ENCODE results near the gene QRFPR.

DNA sequence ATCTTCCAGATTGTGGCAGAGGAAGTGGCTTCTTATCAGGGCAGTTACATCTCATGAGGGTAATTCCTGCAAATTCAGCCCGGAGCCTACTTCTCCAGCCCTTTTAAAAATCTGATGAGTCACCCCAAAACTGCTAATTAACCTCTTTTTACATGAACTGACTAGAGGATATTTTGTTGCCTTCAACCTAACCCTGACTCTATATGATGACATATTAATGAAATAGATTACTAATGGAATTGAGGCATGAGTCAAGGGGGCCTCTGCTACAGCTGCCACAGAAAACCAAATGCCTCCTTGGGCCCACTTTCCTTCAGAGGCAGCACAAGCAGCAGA lies 72.5 kb downstream of the QRFPR start:
- TF ChIP-seq POLR2A (IDR thresholded peaks at IDR 0.05) = no peak
- TF ChIP-seq, protein P1, sequence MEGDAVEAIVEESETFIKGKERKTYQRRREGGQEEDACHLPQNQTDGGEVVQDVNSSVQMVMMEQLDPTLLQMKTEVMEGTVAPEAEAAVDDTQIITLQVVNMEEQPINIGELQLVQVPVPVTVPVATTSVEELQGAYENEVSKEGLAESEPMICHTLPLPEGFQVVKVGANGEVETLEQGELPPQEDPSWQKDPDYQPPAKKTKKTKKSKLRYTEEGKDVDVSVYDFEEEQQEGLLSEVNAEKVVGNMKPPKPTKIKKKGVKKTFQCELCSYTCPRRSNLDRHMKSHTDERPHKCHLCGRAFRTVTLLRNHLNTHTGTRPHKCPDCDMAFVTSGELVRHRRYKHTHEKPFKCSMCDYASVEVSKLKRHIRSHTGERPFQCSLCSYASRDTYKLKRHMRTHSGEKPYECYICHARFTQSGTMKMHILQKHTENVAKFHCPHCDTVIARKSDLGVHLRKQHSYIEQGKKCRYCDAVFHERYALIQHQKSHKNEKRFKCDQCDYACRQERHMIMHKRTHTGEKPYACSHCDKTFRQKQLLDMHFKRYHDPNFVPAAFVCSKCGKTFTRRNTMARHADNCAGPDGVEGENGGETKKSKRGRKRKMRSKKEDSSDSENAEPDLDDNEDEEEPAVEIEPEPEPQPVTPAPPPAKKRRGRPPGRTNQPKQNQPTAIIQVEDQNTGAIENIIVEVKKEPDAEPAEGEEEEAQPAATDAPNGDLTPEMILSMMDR (IDR thresholded peaks at IDR 0.05) = no peak
- no peak for TF ChIP-seq POLR2AphosphoS5 (IDR thresholded peaks at IDR 0.05)

Measured in breast epithelium (tissue), 3 donors.